Heart right ventricle (tissue), 16 donors: ENCODE data around the gene RTF2. TPM values are rescaled to one million over a fixed set of nuclear protein-coding genes. Genes with fewer than 3 reads are reported as not detected.

ENCODE experiments used
- ATAC-seq, 8 donors: fragments of 200-7000 bp; cut with Tn5 transposase; one replicate each; pipeline ENCODE4 v1.9.1; 2020; ENCODE audit warnings: mild to moderate bottlenecking in 8 of 8, moderate library complexity in 8 of 8, moderate number of reproducible peaks in 1 of 8
- DNase-seq, 2 donors: peaks; one replicate each; pipeline ENCODE4 v3.0.0-alpha.2; 2020
- H3K27ac ChIP-seq, 10 donors: fragments of 200-600 bp; sonication (generic) in 2 of 10; one replicate each; pipeline versions ENCODE4 v1.5.0 to v1.8.0; 2020 to 2022; ENCODE audit warnings: mild to moderate bottlenecking in 3 of 10
- H3K27me3 ChIP-seq, 7 donors: fragments of 200-600 bp; one replicate each; pipeline ENCODE4 v1.8.0; 2021 to 2022; ENCODE audit warnings: mild to moderate bottlenecking in 2 of 7
- H3K36me3 ChIP-seq, 9 donors: fragments of 200-600 bp; sonication (generic) in 1 of 9; one replicate each; pipeline versions ENCODE4 v1.5.0 to v1.8.0; 2020 to 2022; ENCODE audit warnings: mild to moderate bottlenecking in 2 of 9
- H3K4me1 ChIP-seq, 9 donors: fragments of 200-600 bp; sonication (generic) in 1 of 9; one replicate each; pipeline versions ENCODE4 v1.5.0 to v1.8.0; 2020 to 2022; ENCODE audit warnings: mild to moderate bottlenecking in 4 of 9
- H3K4me3 ChIP-seq, 10 donors: fragments of 200-600 bp; sonication (generic) in 2 of 10; one replicate each; pipeline versions ENCODE4 v1.5.0 to v1.8.0; 2020 to 2022; ENCODE audit warnings: mild to moderate bottlenecking in 7 of 10, moderate library complexity in 2 of 10
- H3K9me3 ChIP-seq, 11 donors: fragments of 200-600 bp in 10 of 11; sonication (generic) in 2 of 11; one replicate each; pipeline versions ENCODE4 v1.5.0 to v1.8.0; 2013 to 2022; ENCODE audit warnings: mild to moderate bottlenecking in 2 of 11, control low read depth in 1 of 11, moderate library complexity in 1 of 11
- CTCF ChIP-seq, 9 donors: fragments of 200-600 bp; sonication (generic) in 2 of 9; IDR thresholded peaks; one replicate each; pipeline versions ENCODE4 v1.5.0 to v1.8.0; 2021 to 2022; ENCODE audit warnings: antibody characterized with exemption in 9 of 9, mild to moderate bottlenecking in 5 of 9, moderate library complexity in 1 of 9
- WGBS, 2 donors: extraction: QIAGEN DNeasy Blood & Tissue Kit; methylation state at CpG; one replicate each; pipeline ENCODE4 v1.1.7; 2013; ENCODE audit warnings: inconsistent platforms in 1 of 2; 5-methylcytosine and 5-hydroxymethylcytosine counted together
- intact Hi-C, 10 donors: fragments of 100-400 bp; cut with DNase I; formaldehyde crosslinking; loops; one replicate each; pipeline versions ENCODE4 v1.11.1 to v1.14.2; 2022
- polyA plus RNA-seq, 2 donors: library from polyadenylated mRNA; stranded (reverse); fragments of 200-250 nt; gene quantifications; one replicate each; pipeline ENCODE4 v1.2.3, GENCODE V29; 2013
- total RNA-seq, 10 donors: library from RNA; stranded (reverse); fragmentation: NEBNext Ultra II Directional in 3 of 10; extraction: Animal tissue kit (Norgen Biotek cat#: 25700) in 3 of 10; gene quantifications; one replicate each; pipeline versions ENCODE4 v1.2.1 to v1.2.4, GENCODE V29; 2021 to 2023
- donor health status: Arrhythmogenic right ventricular cardiomyopathy.
- donor health status: ischemic (EF 13 %, LVEDD 7.1; RV severe dilation, severe dysfunction).
- donor health status: healthy with polysubstance abuse.
- donor health status: DM: no; HTN: yes; CAD: no.
- donor health status: DM: no; HTN: no; CAD: no.
- donor health status: ischemic (EF 25% LVEDD 6.9; RV normal size, moderate dysfunction).
- donor health status: ischemic (EF 25% LVEDD 5.7; RV mildly dilated, moderate dysfunction).
- donor health status: healthy.
- donor health status: DM: yes; HTN: yes; CAD: no.
- donor health status: Ischemic cardiomyopathy.
- donor health status: ischemic (EF 35%, LVEDD 5.7; RV mildly dilated, moderate dysfunction).
- donor health status: nonischemic (EF 11% LVEDD 7.7; RV severe dilation, severe dysfunction).
- donor health status: DM: yes; HTN: yes; CAD: no.
- donor health status: PGD.
- donor health status: ischemic (EF 29% LVEDD 5.4; RV normal size, mild dysfunction).
- donor health status: nonischemic (EF 23%, LVEDD 6.1; RV moderate dilation, normal function).

Gene RTF2
- total and polyA plus RNA-seq, 12 donors, result 29.1 to 113 (median 88.6) TPM

GRCh38 chr20:56428410-56428809 lies 40.0 kb upstream of the RTF2 start:
- Histone ChIP-seq H3K27me3 (peaks cover 0 to 15% (median 3%) of the 10 kb centered on the region in 7 donors), H3K4me1 (peaks cover 0 to 57% (median 5%) of the 10 kb centered on the region in 9 donors), H3K4me3 (no peak overlapping the region), H3K27ac (no peak overlapping the region), H3K36me3 (no peaks in the 10 kb centered on the region), H3K9me3 (no peaks in the 10 kb centered on the region)
- 81 to 92% methylated on average over 5 of the region's 5 CpGs for WGBS, 2 donors
- ATAC-seq, result no peak
- DNase-seq, result no peak
- intact Hi-C loops, result no loop called here
- TF ChIP-seq CTCF (IDR thresholded peaks at IDR 0.05), result no peak

- Histone ChIP-seq H3K27ac (peak overlapping the region in 1 of 10 donors; percentile 74), H3K4me3 (no peak overlapping the region), H3K27me3 (peaks cover 0 to 15% (median 3%) of the 10 kb centered on the region in 7 donors), H3K9me3 (no peaks in the 10 kb centered on the region), H3K4me1 (peaks cover 0 to 57% (median 7%) of the 10 kb centered on the region in 9 donors), H3K36me3 (no peaks in the 10 kb centered on the region)
- ATAC-seq (no peak), DNase-seq (no peak)
- 83 to 87% methylated on average over 8 of the region's 8 CpGs for WGBS, 2 donors
- TF ChIP-seq CTCF (IDR thresholded peaks at IDR 0.05), result no peak
- intact Hi-C loops, result no loop called here
Observed at GRCh38 chr20:56428881-56429280, 39.5 kb upstream of the RTF2 start.

- Histone ChIP-seq H3K27me3 (peaks cover 0 to 15% (median 3%) of the 10 kb centered on the region in 7 donors), H3K4me3 (peak overlapping the region in 1 of 10 donors; percentile 22), H3K9me3 (no peaks in the 10 kb centered on the region), H3K27ac (peak overlapping the region in 1 of 10 donors; percentile 74), H3K36me3 (no peaks in the 10 kb centered on the region), H3K4me1 (peaks cover 0 to 54% (median 7%) of the 10 kb centered on the region in 9 donors)
- ATAC-seq (no peak), DNase-seq (no peak)
- 59 to 67% methylated on average over 6 of the region's 6 CpGs for WGBS, 2 donors
- no peak for TF ChIP-seq CTCF (IDR thresholded peaks at IDR 0.05)
- intact Hi-C loops, result no loop called here
Observed at GRCh38 chr20:56429502-56429901, 38.9 kb upstream of the RTF2 start.

GRCh38 chr20:56429941-56430340 lies 38.5 kb upstream of the RTF2 start:
- peaks cover 0 to 53% (median 7%) of the 10 kb centered on the region in 9 donors for H3K4me1 ChIP-seq
- no peak for TF ChIP-seq CTCF (IDR thresholded peaks at IDR 0.05)
- H3K4me3 ChIP-seq, result no peak overlapping the region
- peaks cover 0 to 15% (median 3%) of the 10 kb centered on the region in 7 donors for H3K27me3 ChIP-seq
- DNase-seq (no peak), ATAC-seq (no peak)
- H3K9me3 ChIP-seq, result no peaks in the 10 kb centered on the region
- H3K36me3 ChIP-seq, result no peaks in the 10 kb centered on the region
- H3K27ac ChIP-seq, result peak overlapping the region in 1 of 10 donors; percentile 74
- 45 to 62% methylated on average over 4 of the region's 4 CpGs for WGBS, 2 donors
- intact Hi-C loops, result no loop called here
